ENCODE data around the gene CHN2.

DNA sequence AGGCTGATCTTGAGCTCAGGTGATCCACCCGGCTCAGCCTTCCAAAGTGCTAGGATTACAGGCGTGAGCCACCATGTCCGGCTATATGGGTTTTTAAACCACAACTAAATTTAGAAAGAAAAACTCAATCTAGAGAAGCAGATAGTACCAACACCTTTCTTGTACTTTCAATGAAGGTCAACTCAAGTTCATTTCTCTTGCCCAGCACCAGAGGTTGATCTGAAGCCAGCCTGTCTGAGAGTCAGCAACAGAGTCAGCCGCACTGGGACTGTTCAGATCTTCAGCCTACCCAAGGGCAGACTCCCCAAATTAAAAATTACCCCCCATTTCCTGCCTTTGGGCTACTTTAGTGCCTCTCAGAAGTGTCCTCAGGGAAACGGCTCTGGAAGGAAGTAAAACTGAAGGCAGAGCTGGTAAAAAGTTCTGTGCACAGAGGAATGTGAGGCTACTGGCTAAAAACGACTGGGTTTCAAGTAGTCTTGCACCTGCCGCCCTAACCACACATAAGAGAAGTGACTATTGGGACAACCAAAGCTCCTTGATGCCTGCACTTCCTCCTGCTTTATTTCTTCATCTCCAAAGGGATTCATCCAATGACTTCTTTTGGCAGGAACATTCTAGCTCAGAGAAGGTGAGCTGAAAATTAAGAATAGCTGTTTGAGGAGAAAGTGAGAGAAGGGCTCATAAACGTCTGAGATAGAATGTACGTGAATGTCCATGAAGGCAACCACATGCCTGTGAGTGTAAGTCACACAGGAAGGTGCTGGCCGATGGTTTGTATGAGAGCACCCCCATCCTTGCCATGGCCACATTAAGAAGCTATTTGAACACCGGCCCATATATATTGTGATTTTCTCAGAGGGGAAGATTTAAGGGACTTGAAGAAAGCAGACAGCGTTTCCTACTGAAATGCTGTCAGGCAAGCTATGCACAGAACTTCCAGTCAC is 226.7 kb downstream of the CHN2 start:
- TF ChIP-seq, protein P1, sequence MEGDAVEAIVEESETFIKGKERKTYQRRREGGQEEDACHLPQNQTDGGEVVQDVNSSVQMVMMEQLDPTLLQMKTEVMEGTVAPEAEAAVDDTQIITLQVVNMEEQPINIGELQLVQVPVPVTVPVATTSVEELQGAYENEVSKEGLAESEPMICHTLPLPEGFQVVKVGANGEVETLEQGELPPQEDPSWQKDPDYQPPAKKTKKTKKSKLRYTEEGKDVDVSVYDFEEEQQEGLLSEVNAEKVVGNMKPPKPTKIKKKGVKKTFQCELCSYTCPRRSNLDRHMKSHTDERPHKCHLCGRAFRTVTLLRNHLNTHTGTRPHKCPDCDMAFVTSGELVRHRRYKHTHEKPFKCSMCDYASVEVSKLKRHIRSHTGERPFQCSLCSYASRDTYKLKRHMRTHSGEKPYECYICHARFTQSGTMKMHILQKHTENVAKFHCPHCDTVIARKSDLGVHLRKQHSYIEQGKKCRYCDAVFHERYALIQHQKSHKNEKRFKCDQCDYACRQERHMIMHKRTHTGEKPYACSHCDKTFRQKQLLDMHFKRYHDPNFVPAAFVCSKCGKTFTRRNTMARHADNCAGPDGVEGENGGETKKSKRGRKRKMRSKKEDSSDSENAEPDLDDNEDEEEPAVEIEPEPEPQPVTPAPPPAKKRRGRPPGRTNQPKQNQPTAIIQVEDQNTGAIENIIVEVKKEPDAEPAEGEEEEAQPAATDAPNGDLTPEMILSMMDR (conservative IDR thresholded peaks at IDR 0.05; ENCODE audit: low read depth, low read length) = no peak
- TF ChIP-seq EZH2 (IDR thresholded peaks at IDR 0.05; ENCODE audit: borderline replicate concordance, low read depth, low read length, poor library complexity, severe bottlenecking) = no peak

Measured in A673 (cell line).